Myocyte (in vitro differentiated cells): ENCODE data around the gene RFT1. TPM values are rescaled to one million over a fixed set of nuclear protein-coding genes. Genes with fewer than 3 reads are reported as not detected.

ENCODE experiments used
- DNase-seq: peaks from one replicate; pipeline ENCODE4 v3.0.0-alpha.2; 2012; ENCODE audit warnings: low read depth
- total RNA-seq: library from RNA; depleted of rRNA; stranded (reverse); fragments of >200 nt; gene quantifications from 2 replicates; pipeline ENCODE4 v1.2.3, GENCODE V29; 2014

Gene RFT1
- total RNA-seq, 1 donor from 2014 or later = 6.7 TPM

- DNase-seq = no peak
These were observed 38.0 kb downstream of the RFT1 start for GRCh38 chr3:53092216-53092615.

GRCh38 chr3:53091011-53091410 lies 39.2 kb downstream of the RFT1 start:
- no peak for DNase-seq

GRCh38 chr3:53089511-53089910 lies 40.7 kb downstream of the RFT1 start:
- no peak for DNase-seq

GRCh38 chr3:53085476-53085875 lies 44.8 kb downstream of the RFT1 start:
- no peak for DNase-seq

GRCh38 chr3:53084310-53085001 lies 45.8 kb downstream of the RFT1 start:
- peak; percentile 16 for DNase-seq

- no peak for DNase-seq
These were observed 46.3 kb downstream of the RFT1 start for GRCh38 chr3:53083949-53084309.

- DNase-seq = peak; percentile 67
These were observed 46.7 kb downstream of the RFT1 start for GRCh38 chr3:53083521-53083920.

GRCh38 chr3:53082736-53083135 lies 47.5 kb downstream of the RFT1 start:
- no peak for DNase-seq

GRCh38 chr3:53081318-53081717 lies 48.9 kb downstream of the RFT1 start:
- DNase-seq = no peak

GRCh38 chr3:53080612-53081205 lies 49.5 kb downstream of the RFT1 start:
- DNase-seq = peak; percentile 37

GRCh38 chr3:53079791-53080555 lies 50.3 kb downstream of the RFT1 start:
- peak; percentile 22 for DNase-seq

GRCh38 chr3:53079147-53079546 lies 51.1 kb downstream of the RFT1 start:
- no peak for DNase-seq

GRCh38 chr3:53078656-53079055 lies 51.6 kb downstream of the RFT1 start:
- no peak for DNase-seq

- no peak for DNase-seq
These were observed 52.6 kb downstream of the RFT1 start for GRCh38 chr3:53077476-53078220.

GRCh38 chr3:53075743-53076140 lies 54.5 kb downstream of the RFT1 start:
- DNase-seq = no peak

- DNase-seq = no peak
These were observed 55.2 kb downstream of the RFT1 start for GRCh38 chr3:53074761-53075742.

GRCh38 chr3:53074366-53074696 lies 55.9 kb downstream of the RFT1 start:
- no peak for DNase-seq

GRCh38 chr3:53073553-53074365 lies 56.5 kb downstream of the RFT1 start:
- no peak for DNase-seq

- DNase-seq = peak; percentile 78
These were observed 57.3 kb downstream of the RFT1 start for GRCh38 chr3:53072653-53073552.
